Naive B cell (primary cell): ENCODE measurements around the gene PLXNA4. TPM values are rescaled to one million over a fixed set of nuclear protein-coding genes. Genes with fewer than 3 reads are reported as not detected.

Experiments used
- ATAC-seq, 2 donors: fragments of 150-1000 bp; cut with Tn5 transposase; 2 replicates each; pipeline ENCODE4 v1.10.0; 2021; ENCODE audit warnings: low read depth in 2 of 2, mild to moderate bottlenecking in 2 of 2, moderate library complexity in 2 of 2
- DNase-seq: peaks from one replicate; pipeline ENCODE4 v3.0.0; 2022
- H3K27ac Mint-ChIP-seq, 6 donors: one replicate each; pipeline ENCODE4 v1.8.0; 2020 to 2022; ENCODE audit warnings: mild to moderate bottlenecking in 6 of 6, mixed read lengths in 6 of 6, moderate library complexity in 5 of 6, inconsistent platforms in 2 of 6
- H3K27me3 Mint-ChIP-seq, 3 donors: one replicate each; pipeline ENCODE4 v1.8.0; 2021 to 2022; ENCODE audit warnings: mixed read lengths in 3 of 3, mild to moderate bottlenecking in 1 of 3
- H3K36me3 Mint-ChIP-seq, 2 donors: one replicate each; pipeline ENCODE4 v1.8.0; 2020 to 2022; ENCODE audit warnings: mixed read lengths in 2 of 2, inconsistent platforms in 1 of 2, mild to moderate bottlenecking in 1 of 2
- H3K4me1 Mint-ChIP-seq, 3 donors: one replicate each; pipeline ENCODE4 v1.8.0; 2020 to 2022; ENCODE audit warnings: mixed read lengths in 3 of 3, inconsistent platforms in 1 of 3, mild to moderate bottlenecking in 1 of 3, moderate library complexity in 1 of 3
- H3K4me3 Mint-ChIP-seq, 8 donors: one replicate each; pipeline ENCODE4 v1.8.0; 2020 to 2022; ENCODE audit warnings: mild to moderate bottlenecking in 8 of 8, mixed read lengths in 8 of 8, moderate library complexity in 8 of 8, inconsistent platforms in 2 of 8
- H3K9me3 Mint-ChIP-seq, 7 donors: one replicate each; pipeline ENCODE4 v1.8.0; 2020 to 2022; ENCODE audit warnings: mixed read lengths in 7 of 7, mild to moderate bottlenecking in 5 of 7, inconsistent platforms in 2 of 7, moderate library complexity in 1 of 7
- polyA plus RNA-seq, 6 donors: library from polyadenylated mRNA; unstranded; fragments of 300-500 nt; fragmentation: Illumina TruSeq; gene quantifications; one replicate each; pipeline ENCODE4 v1.2.3, GENCODE V29; 2021; ENCODE audit warnings: low read depth in 6 of 6

The PLXNA4 gene
- polyA plus RNA-seq, 6 donors from 2014 or later, result not detected

GRCh38 chr7:132137681-132138080, 438.6 kb downstream of the PLXNA4 start:
- Mint-ChIP-seq H3K27ac (no peak overlapping the region), H3K9me3 (peaks cover 0 to 3% (median 0%) of the 10 kb centered on the region in 7 donors), H3K27me3 (peaks cover 0 to 6% (median 0%) of the 10 kb centered on the region in 3 donors), H3K4me3 (no peak overlapping the region), H3K4me1 (no peaks in the 10 kb centered on the region), H3K36me3 (no peaks in the 10 kb centered on the region)
- ATAC-seq (no peak), DNase-seq (no peak)

- H3K27me3 Mint-ChIP-seq, result peaks cover 0 to 3% (median 0%) of the 10 kb centered on the region in 3 donors
- H3K4me3 Mint-ChIP-seq, result no peak overlapping the region
- H3K27ac Mint-ChIP-seq, result peak overlapping the region in 1 of 6 donors; percentile 41
- no peak for DNase-seq
- peaks cover 0 to 3% (median 0%) of the 10 kb centered on the region in 7 donors for H3K9me3 Mint-ChIP-seq
- H3K4me1 Mint-ChIP-seq, result no peaks in the 10 kb centered on the region
- ATAC-seq, result no peak
- H3K36me3 Mint-ChIP-seq, result no peaks in the 10 kb centered on the region
These were observed 440.4 kb downstream of the PLXNA4 start for GRCh38 chr7:132135746-132136385.

- DNase-seq, result no peak
- no peak for ATAC-seq
- no peaks in the 10 kb centered on the region for H3K36me3 Mint-ChIP-seq
- peaks cover 0 to 3% (median 0%) of the 10 kb centered on the region in 3 donors for H3K27me3 Mint-ChIP-seq
- no peaks in the 10 kb centered on the region for H3K4me1 Mint-ChIP-seq
- no peak overlapping the region for H3K27ac Mint-ChIP-seq
- H3K9me3 Mint-ChIP-seq, result peaks cover 0 to 3% (median 0%) of the 10 kb centered on the region in 7 donors
- H3K4me3 Mint-ChIP-seq, result no peak overlapping the region
These were observed 441.3 kb downstream of the PLXNA4 start for GRCh38 chr7:132134814-132135445.

- Mint-ChIP-seq H3K36me3 (no peaks in the 10 kb centered on the region), H3K27ac (no peak overlapping the region), H3K9me3 (peaks cover 0 to 3% (median 0%) of the 10 kb centered on the region in 7 donors), H3K4me1 (no peaks in the 10 kb centered on the region), H3K4me3 (no peak overlapping the region), H3K27me3 (peaks cover 0 to 3% (median 0%) of the 10 kb centered on the region in 3 donors)
- ATAC-seq (no peak), DNase-seq (no peak)
These were observed 442.8 kb downstream of the PLXNA4 start for GRCh38 chr7:132133501-132133900.

GRCh38 chr7:132131196-132131595, 445.1 kb downstream of the PLXNA4 start:
- Mint-ChIP-seq H3K4me3 (no peak overlapping the region), H3K27me3 (peaks cover 0 to 9% (median 0%) of the 10 kb centered on the region in 3 donors), H3K27ac (no peak overlapping the region)

GRCh38 chr7:132130497-132130896, 445.8 kb downstream of the PLXNA4 start:
- H3K36me3 Mint-ChIP-seq, result no peaks in the 10 kb centered on the region
- H3K4me1 Mint-ChIP-seq, result no peaks in the 10 kb centered on the region
- H3K4me3 Mint-ChIP-seq, result no peak overlapping the region
- no peak overlapping the region for H3K27ac Mint-ChIP-seq
- no peak for DNase-seq
- H3K9me3 Mint-ChIP-seq, result peaks cover 0 to 5% (median 0%) of the 10 kb centered on the region in 7 donors
- H3K27me3 Mint-ChIP-seq, result peaks cover 0 to 9% (median 0%) of the 10 kb centered on the region in 3 donors
- no peak for ATAC-seq

More at GRCh38 chr7:132131196-132131595, 445.1 kb downstream of the PLXNA4 start:
- DNase-seq (no peak), ATAC-seq (no peak)
- H3K9me3 Mint-ChIP-seq, result peaks cover 0 to 5% (median 0%) of the 10 kb centered on the region in 7 donors
- H3K36me3 Mint-ChIP-seq, result no peaks in the 10 kb centered on the region
- no peaks in the 10 kb centered on the region for H3K4me1 Mint-ChIP-seq

- peaks cover 0 to 10% (median 6%) of the 10 kb centered on the region in 3 donors for H3K27me3 Mint-ChIP-seq
- H3K27ac Mint-ChIP-seq, result no peak overlapping the region
- peak overlapping the region in 1 of 8 donors; percentile 47 for H3K4me3 Mint-ChIP-seq
- peaks cover 0 to 5% (median 2%) of the 10 kb centered on the region in 7 donors for H3K9me3 Mint-ChIP-seq
- no peaks in the 10 kb centered on the region for H3K36me3 Mint-ChIP-seq
- DNase-seq (no peak), ATAC-seq (no peak)
- H3K4me1 Mint-ChIP-seq, result no peaks in the 10 kb centered on the region
These were observed 450.2 kb downstream of the PLXNA4 start for GRCh38 chr7:132125872-132126595.

- Mint-ChIP-seq H3K36me3 (no peaks in the 10 kb centered on the region), H3K27ac (no peak overlapping the region), H3K27me3 (peaks cover 0 to 10% (median 6%) of the 10 kb centered on the region in 3 donors)
These were observed 451.2 kb downstream of the PLXNA4 start for GRCh38 chr7:132125096-132125495.

GRCh38 chr7:132124575-132124974, 451.7 kb downstream of the PLXNA4 start:
- no peaks in the 10 kb centered on the region for H3K4me1 Mint-ChIP-seq
- DNase-seq (no peak), ATAC-seq (no peak)
- H3K36me3 Mint-ChIP-seq, result no peaks in the 10 kb centered on the region
- no peak overlapping the region for H3K4me3 Mint-ChIP-seq
- peaks cover 0 to 10% (median 6%) of the 10 kb centered on the region in 3 donors for H3K27me3 Mint-ChIP-seq
- H3K9me3 Mint-ChIP-seq, result peaks cover 0 to 5% (median 2%) of the 10 kb centered on the region in 7 donors
- no peak overlapping the region for H3K27ac Mint-ChIP-seq

More at GRCh38 chr7:132125096-132125495, 451.2 kb downstream of the PLXNA4 start:
- Mint-ChIP-seq H3K4me3 (no peak overlapping the region), H3K9me3 (peaks cover 0 to 5% (median 2%) of the 10 kb centered on the region in 7 donors), H3K4me1 (no peaks in the 10 kb centered on the region)
- ATAC-seq (no peak), DNase-seq (no peak)

- Mint-ChIP-seq H3K4me3 (no peak overlapping the region), H3K27me3 (peaks cover under 1 to 10% (median 6%) of the 10 kb centered on the region in 3 donors), H3K27ac (no peak overlapping the region), H3K36me3 (no peaks in the 10 kb centered on the region), H3K4me1 (no peaks in the 10 kb centered on the region), H3K9me3 (peaks cover 0 to 5% (median 0%) of the 10 kb centered on the region in 7 donors)
- ATAC-seq, result no peak
- DNase-seq, result no peak
These were observed 452.5 kb downstream of the PLXNA4 start for GRCh38 chr7:132123773-132124172.

GRCh38 chr7:132122901-132123300, 453.4 kb downstream of the PLXNA4 start:
- H3K4me1 Mint-ChIP-seq, result no peaks in the 10 kb centered on the region
- peaks cover 0 to 2% (median 0%) of the 10 kb centered on the region in 7 donors for H3K9me3 Mint-ChIP-seq
- H3K27ac Mint-ChIP-seq, result no peak overlapping the region
- H3K27me3 Mint-ChIP-seq, result peaks cover 1 to 10% (median 4%) of the 10 kb centered on the region in 3 donors
- DNase-seq (no peak), ATAC-seq (no peak)
- H3K4me3 Mint-ChIP-seq, result no peak overlapping the region
- H3K36me3 Mint-ChIP-seq, result no peaks in the 10 kb centered on the region

- no peaks in the 10 kb centered on the region for H3K36me3 Mint-ChIP-seq
- ATAC-seq (no peak), DNase-seq (no peak)
- H3K9me3 Mint-ChIP-seq, result peaks cover 0 to 2% (median 0%) of the 10 kb centered on the region in 7 donors
- no peaks in the 10 kb centered on the region for H3K4me1 Mint-ChIP-seq
- H3K27ac Mint-ChIP-seq, result no peak overlapping the region
- H3K27me3 Mint-ChIP-seq, result peaks cover 0 to 10% (median 4%) of the 10 kb centered on the region in 3 donors
- H3K4me3 Mint-ChIP-seq, result no peak overlapping the region
These were observed 454.3 kb downstream of the PLXNA4 start for GRCh38 chr7:132121987-132122386.

GRCh38 chr7:132118641-132119040, 457.6 kb downstream of the PLXNA4 start:
- peaks cover 0 to 10% (median 4%) of the 10 kb centered on the region in 3 donors for H3K27me3 Mint-ChIP-seq
- ATAC-seq (no peak), DNase-seq (no peak)
- H3K36me3 Mint-ChIP-seq, result no peaks in the 10 kb centered on the region
- no peaks in the 10 kb centered on the region for H3K4me1 Mint-ChIP-seq
- H3K27ac Mint-ChIP-seq, result no peak overlapping the region
- H3K9me3 Mint-ChIP-seq, result peaks cover 0 to 2% (median 0%) of the 10 kb centered on the region in 7 donors
- no peak overlapping the region for H3K4me3 Mint-ChIP-seq
